ENCODE results near the gene MEOX2.

The MEOX2 gene

GRCh38 chr7:15688279-15688626 is 1.8 kb upstream of the MEOX2 start:
- Histone ChIP-seq H3K9ac (ENCODE audit: low read length) (no peak overlapping the region), H3K27ac (ENCODE audit: low read length) (no peak overlapping the region), H3K36me3 (replicated peaks; ENCODE audit: low read depth, low read length) (no peaks in the 10 kb centered on the region), H3K4me1 (ENCODE audit: low read length) (no peaks in the 10 kb centered on the region), H2AFZ (ENCODE audit: low read depth, low read length) (no peak overlapping the region), H3K4me2 (ENCODE audit: low read length) (no peak overlapping the region), H3K4me3 (ENCODE audit: low read length) (no peak overlapping the region), H3K27me3 (ENCODE audit: low read depth, low read length) (no peaks in the 10 kb centered on the region), H4K20me1 (ENCODE audit: insufficient read depth, low read length) (no peaks in the 10 kb centered on the region), H3K9me3 (ENCODE audit: insufficient read depth, low read length) (no peaks in the 10 kb centered on the region), H3K79me2 (ENCODE audit: low read length) (no peaks in the 10 kb centered on the region)
- no peak for TF ChIP-seq EZH2phosphoT487 (IDR thresholded peaks at IDR 0.05; ENCODE audit: low read depth)
- TF ChIP-seq, protein P1, sequence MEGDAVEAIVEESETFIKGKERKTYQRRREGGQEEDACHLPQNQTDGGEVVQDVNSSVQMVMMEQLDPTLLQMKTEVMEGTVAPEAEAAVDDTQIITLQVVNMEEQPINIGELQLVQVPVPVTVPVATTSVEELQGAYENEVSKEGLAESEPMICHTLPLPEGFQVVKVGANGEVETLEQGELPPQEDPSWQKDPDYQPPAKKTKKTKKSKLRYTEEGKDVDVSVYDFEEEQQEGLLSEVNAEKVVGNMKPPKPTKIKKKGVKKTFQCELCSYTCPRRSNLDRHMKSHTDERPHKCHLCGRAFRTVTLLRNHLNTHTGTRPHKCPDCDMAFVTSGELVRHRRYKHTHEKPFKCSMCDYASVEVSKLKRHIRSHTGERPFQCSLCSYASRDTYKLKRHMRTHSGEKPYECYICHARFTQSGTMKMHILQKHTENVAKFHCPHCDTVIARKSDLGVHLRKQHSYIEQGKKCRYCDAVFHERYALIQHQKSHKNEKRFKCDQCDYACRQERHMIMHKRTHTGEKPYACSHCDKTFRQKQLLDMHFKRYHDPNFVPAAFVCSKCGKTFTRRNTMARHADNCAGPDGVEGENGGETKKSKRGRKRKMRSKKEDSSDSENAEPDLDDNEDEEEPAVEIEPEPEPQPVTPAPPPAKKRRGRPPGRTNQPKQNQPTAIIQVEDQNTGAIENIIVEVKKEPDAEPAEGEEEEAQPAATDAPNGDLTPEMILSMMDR (IDR thresholded peaks at IDR 0.05; ENCODE audit: low read depth, low read length), result no peak

- H3K4me1 ChIP-seq (ENCODE audit: low read length), result no peaks in the 10 kb centered on the region
- H3K27me3 ChIP-seq (ENCODE audit: low read depth, low read length), result no peaks in the 10 kb centered on the region
- H3K9ac ChIP-seq (ENCODE audit: low read length), result no peak overlapping the region
- no peak overlapping the region for H3K27ac ChIP-seq (ENCODE audit: low read length)
- no peaks in the 10 kb centered on the region for H3K79me2 ChIP-seq (ENCODE audit: low read length)
- no peak overlapping the region for H3K4me3 ChIP-seq (ENCODE audit: low read length)
- H3K4me2 ChIP-seq (ENCODE audit: low read length), result no peak overlapping the region
- TF ChIP-seq EZH2phosphoT487 (IDR thresholded peaks at IDR 0.05; ENCODE audit: low read depth), result no peak
- TF ChIP-seq, protein P1 (IDR thresholded peaks at IDR 0.05; ENCODE audit: low read depth, low read length), result no peak
- H3K36me3 ChIP-seq (replicated peaks; ENCODE audit: low read depth, low read length), result no peaks in the 10 kb centered on the region
- no peak overlapping the region for H2AFZ ChIP-seq (ENCODE audit: low read depth, low read length)
- H4K20me1 ChIP-seq (ENCODE audit: insufficient read depth, low read length), result no peaks in the 10 kb centered on the region
- H3K9me3 ChIP-seq (ENCODE audit: insufficient read depth, low read length), result no peaks in the 10 kb centered on the region
Measured at GRCh38 chr7:15687546-15688278, 1.2 kb upstream of the MEOX2 start.

- H4K20me1 ChIP-seq (ENCODE audit: insufficient read depth, low read length), result no peaks in the 10 kb centered on the region
- H3K4me1 ChIP-seq (ENCODE audit: low read length), result no peaks in the 10 kb centered on the region
- no peak overlapping the region for H3K4me2 ChIP-seq (ENCODE audit: low read length)
- no peak overlapping the region for H3K9ac ChIP-seq (ENCODE audit: low read length)
- no peak overlapping the region for H3K27ac ChIP-seq (ENCODE audit: low read length)
- H3K36me3 ChIP-seq (replicated peaks; ENCODE audit: low read depth, low read length), result no peaks in the 10 kb centered on the region
- no peaks in the 10 kb centered on the region for H3K79me2 ChIP-seq (ENCODE audit: low read length)
- no peaks in the 10 kb centered on the region for H3K9me3 ChIP-seq (ENCODE audit: insufficient read depth, low read length)
- no peak overlapping the region for H3K4me3 ChIP-seq (ENCODE audit: low read length)
- no peak for TF ChIP-seq EZH2phosphoT487 (IDR thresholded peaks at IDR 0.05; ENCODE audit: low read depth)
- TF ChIP-seq, protein P1 (IDR thresholded peaks at IDR 0.05; ENCODE audit: low read depth, low read length), result no peak
- no peaks in the 10 kb centered on the region for H3K27me3 ChIP-seq (ENCODE audit: low read depth, low read length)
- H2AFZ ChIP-seq (ENCODE audit: low read depth, low read length), result no peak overlapping the region
Measured at GRCh38 chr7:15686957-15687545, 568 bp upstream of the MEOX2 start.

- Histone ChIP-seq H3K4me1 (ENCODE audit: low read length) (no peaks in the 10 kb centered on the region), H3K27ac (ENCODE audit: low read length) (no peak overlapping the region), H3K9me3 (ENCODE audit: insufficient read depth, low read length) (no peaks in the 10 kb centered on the region), H3K4me3 (ENCODE audit: low read length) (no peak overlapping the region), H3K9ac (ENCODE audit: low read length) (no peak overlapping the region), H3K36me3 (replicated peaks; ENCODE audit: low read depth, low read length) (no peaks in the 10 kb centered on the region), H2AFZ (ENCODE audit: low read depth, low read length) (no peak overlapping the region), H4K20me1 (ENCODE audit: insufficient read depth, low read length) (no peaks in the 10 kb centered on the region), H3K27me3 (ENCODE audit: low read depth, low read length) (no peaks in the 10 kb centered on the region), H3K4me2 (ENCODE audit: low read length) (no peak overlapping the region), H3K79me2 (ENCODE audit: low read length) (no peaks in the 10 kb centered on the region)
- TF ChIP-seq, protein P1 (IDR thresholded peaks at IDR 0.05; ENCODE audit: low read depth, low read length), result no peak
- no peak for TF ChIP-seq EZH2phosphoT487 (IDR thresholded peaks at IDR 0.05; ENCODE audit: low read depth)
Measured at GRCh38 chr7:15685358-15686294, 857 bp downstream of the MEOX2 start.
